NCI-H748 treated with DMSO at 0.1 percent for 48 hours (cell line): Measurements from ENCODE around the gene VAPB.

Experiments used
- DNase-seq: peaks from one replicate; lab custom pipeline; 2025; lab: John Stamatoyannopoulos, UW

The VAPB gene

DNA sequence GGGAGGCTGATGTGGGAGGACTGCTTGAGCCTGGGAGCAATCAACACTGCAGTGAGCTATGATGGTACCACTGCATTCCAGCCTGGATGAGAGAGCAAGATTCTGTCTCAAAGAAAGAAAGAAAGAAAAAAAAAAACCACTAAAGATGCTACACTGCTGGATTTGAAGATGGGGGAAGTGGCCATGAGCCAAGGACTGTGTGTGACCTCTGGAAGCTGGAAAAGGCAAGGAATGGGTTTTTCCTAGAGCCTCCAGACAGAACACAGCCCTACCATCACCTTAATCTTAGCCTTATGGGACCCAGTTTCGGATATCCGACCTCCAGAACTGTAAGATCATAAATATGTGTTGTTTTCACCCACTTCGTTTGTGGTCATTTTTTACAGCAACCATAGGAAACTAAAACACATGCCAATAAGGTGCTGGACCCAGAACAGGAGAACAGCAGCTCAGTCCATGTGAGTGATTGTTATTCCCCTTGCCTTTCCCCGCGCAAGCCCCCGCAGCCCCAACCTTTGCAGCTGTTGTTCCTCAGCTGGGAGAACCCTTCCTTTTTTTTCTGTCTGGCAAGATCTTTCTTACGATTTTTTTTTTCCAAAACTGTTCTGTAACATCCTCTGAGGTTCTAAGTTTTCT, 11.1 kb upstream of the VAPB start:
- no peak for DNase-seq

DNA sequence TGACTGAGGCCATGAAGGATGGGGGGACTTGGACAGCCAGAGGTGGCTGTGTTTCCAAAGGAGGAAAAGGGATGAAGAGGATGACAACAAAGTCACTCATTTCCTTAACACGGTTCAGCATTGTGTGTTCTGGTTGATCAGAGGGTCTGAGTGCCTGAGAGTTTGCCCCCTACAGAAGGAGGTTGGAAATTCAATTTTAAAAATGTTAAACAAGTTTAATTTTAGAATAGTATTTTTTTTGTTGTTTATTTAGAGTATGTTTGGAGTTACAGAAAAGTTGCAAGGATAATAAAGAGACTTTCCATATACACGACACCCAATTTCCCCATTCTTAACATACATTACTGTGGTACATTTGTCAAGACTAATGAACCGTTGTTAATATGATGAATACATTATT, 10.3 kb upstream of the VAPB start:
- DNase-seq = no peak

DNA sequence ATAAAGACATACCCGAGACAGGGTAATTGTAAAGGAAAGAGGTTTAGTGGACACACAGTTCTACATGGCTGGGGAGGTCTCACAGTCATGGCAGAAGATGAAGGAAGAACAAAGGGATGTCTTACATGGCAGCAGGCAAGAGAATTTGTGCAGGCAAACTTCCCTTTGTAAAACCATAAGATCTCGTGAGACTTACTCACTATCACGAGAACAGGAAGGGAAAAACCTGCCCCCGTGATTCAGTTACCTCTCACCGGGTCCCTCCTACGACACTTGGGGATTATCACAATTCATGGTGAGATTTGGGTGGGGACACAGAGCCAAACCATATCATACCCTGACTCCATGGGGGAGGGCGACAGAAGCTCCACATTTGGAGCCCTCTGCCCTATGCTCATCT, 7.4 kb upstream of the VAPB start:
- DNase-seq = no peak

DNA sequence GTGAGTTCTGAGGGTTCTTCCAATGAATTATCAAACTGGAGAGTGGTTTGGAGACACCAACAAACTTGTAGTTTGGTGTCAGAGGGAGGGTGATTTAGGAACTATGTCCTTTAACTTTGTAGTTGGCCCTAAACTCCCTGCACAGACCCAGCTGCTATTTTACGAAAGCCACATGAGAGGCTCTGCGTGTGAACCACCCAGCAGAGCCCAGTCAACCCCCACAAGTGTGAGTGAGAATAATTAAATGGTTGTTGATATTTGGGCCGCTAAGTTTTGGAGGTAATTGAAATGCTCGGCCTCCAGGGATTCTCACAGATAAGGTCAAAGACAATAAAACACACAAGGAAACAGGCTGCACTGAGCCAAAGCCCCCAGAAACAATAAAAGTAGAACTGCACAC, 6.9 kb upstream of the VAPB start:
- no peak for DNase-seq

DNA sequence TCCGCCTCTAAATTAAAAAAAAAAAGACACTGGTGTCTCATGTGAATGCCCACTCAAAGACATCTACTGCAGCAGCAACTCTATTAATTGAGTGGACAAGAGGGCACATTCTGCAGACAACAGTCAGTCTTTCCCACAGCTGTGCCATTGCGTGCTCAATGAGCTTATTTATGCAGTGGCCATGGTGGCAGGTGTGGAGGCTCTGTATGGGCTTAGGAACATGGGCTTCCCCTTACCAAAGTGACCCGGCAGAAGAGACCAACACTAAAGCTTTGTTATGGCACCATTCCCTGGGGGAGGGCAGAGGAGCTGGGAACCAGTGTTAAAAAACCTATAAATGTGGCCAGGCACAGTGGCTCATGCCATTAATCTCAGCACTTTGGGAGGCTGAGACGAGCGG, 4.2 kb upstream of the VAPB start:
- no peak for DNase-seq

DNA sequence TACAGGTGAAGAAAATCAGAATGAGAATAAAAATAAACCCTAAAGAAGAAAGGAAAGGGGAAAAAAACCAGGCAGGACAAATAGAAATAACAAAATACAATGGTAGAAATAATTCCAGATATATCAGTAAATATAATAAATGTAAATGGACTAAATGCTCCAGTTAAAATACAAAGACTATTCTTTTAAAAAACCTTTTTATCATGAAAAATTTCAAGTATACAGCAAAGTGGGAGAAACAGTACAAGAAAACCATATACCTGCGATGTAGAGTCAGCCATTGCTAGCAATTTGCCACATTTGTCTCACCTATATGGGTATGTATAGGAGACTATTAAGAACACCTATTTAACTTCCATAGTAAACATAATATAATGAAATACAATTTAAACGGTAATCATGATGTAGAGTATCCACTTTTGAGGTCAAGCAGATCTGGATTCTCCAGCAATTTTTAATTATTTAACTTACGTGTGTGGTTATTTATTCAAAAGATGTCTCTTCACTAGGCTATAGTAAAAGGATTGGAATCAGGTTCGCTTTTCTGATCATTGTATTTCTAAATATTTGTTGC, 914 bp upstream of the VAPB start:
- DNase-seq = no peak

DNA sequence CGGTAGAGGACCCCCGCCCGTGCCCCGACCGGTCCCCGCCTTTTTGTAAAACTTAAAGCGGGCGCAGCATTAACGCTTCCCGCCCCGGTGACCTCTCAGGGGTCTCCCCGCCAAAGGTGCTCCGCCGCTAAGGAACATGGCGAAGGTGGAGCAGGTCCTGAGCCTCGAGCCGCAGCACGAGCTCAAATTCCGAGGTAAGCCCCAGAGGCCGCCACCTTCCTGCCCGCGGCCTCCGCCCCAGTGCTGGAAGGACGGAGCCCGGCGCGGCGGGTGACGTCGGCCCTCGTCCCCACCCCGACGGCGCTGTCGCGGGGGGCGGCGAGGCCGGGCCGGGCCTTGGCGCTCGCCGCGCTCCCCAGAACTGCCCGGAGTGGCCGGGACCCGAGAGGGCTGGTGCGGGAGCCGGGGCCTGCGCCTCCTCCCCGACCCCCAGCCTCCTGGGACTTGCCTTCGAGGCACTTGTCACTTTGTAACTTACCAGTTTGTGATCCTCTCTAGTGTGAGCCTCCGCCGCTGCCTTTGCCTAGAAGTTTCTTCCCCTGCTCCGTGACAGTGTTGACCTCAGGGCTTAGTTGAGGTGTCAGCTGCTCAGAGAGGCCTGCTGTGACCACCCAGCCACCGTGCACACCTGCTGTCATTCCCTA, 417 bp downstream of the VAPB start:
- DNase-seq = no peak

DNA sequence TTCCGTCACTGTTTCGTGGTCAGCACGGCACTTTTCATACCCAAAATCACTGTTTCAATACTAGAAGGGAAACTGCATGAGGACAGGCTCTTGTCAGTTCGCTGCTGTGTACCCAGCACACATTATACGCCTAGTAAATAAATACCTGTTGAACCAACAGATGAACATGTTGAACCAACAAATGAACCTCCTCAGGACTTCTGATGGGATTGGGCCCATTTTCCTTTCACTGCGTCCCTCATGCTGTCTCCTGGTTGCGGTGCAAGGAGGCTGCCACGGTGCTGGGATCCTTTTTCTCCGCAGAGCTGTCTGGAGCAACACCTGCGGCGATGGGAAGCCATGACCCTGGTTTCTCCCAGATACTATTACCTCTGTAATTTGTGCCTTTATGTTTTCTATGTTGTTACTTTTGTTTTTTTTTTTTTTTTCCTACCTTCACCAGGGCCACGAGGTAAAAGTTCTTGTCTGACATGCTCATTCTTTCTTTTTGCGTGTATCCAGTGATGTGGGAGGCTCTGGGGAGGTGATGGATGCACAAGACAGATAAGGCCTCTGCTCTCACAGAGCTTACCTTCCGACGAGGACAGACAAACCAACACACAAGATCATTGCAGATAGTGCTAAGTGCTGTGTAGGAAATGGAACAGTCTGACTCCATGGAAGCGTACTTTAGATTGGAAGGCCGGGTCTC, 1.1 kb downstream of the VAPB start:
- DNase-seq = no peak

DNA sequence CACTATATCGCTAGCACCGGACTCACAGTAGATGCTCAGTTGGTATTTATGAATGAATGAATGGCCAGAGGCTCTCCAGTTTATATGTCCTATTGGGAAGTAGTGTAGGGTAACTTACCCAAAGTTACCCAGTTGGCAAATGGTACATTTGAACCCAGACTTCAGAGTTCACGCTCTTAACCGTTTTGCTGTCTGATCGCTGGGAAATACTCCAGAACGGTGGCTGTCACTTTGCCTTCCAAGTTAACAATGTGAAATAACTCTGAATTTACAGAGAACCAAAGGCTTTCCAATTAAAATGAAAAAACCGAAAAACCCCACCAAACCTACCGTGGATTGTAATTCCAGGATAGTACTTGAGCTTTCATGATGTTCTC, 1.6 kb downstream of the VAPB start:
- no peak for DNase-seq

DNA sequence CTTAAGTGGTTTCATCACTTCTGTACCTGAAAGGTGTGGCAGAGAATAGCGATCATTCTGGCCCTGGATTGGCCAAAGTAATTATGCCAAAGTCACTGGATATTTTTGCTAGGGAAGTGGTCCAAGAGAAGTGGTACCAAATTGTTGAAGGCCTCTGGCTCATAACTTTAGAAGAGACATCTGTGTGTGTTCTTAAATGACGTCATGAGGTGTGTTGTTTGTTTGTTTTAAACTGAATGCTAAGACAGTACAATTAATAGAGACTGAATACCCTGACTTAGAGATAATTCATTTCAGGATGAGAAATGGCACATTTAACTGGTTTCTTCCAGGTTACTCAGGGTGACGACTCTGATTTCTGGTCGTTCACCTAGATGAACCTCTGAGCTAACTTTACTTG, 3.3 kb downstream of the VAPB start:
- no peak for DNase-seq

DNA sequence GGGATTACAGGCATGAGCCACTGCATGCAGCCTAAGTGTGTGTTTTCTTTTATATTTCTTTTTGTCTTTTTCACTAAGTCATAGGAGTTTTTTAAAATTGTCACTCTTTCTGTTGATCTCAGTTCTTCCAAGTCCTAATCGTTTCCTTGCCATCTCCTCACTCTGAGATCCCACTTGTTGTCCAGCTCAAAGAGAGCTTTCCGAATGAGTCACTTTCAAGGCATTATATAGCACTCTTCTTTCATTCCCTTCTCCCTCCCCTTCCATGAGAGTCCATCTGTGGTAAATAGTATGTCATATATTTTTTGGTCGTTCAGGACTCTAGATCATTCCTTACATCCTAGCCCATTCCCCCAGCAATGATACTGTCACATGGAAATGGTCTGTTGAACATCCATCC, 4.3 kb downstream of the VAPB start:
- DNase-seq = no peak

DNA sequence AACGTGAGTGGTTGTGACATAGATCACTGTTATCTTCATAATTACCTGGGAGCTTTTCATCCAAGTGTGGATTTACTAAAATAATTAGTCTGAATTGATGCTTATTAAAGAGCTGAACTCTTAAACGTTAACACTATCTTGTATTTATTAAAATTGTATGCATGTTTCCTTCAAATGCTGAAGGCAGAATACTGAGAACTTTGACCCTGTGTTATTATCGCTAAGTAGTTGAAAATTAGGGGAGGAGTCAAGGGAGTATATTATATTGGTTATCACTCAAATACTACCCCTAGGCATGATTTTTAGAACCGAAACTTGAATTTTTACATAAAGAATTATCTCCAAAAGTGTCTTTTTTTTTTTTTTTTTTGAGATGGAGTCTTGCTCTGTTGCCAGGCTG, 5.8 kb downstream of the VAPB start:
- DNase-seq = no peak

DNA sequence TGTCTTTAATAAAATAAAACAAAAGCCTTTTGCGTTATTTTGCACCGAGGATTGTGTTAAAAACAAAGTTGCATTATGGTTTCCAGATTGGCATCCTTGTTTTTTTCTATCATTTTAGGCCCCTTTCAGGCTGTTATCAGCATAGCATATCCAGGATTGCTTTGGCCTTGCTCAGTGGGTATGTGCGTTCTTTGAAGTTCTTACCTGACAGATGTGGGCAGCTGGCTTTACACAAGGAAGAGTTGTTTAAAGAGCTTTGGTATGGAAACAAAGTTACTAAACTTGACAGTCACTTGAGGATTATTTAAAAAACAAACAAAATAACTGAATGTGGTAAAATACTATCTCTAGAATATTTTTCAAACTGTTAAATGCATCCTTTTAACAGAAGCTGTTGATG, 6.6 kb downstream of the VAPB start:
- DNase-seq = no peak

DNA sequence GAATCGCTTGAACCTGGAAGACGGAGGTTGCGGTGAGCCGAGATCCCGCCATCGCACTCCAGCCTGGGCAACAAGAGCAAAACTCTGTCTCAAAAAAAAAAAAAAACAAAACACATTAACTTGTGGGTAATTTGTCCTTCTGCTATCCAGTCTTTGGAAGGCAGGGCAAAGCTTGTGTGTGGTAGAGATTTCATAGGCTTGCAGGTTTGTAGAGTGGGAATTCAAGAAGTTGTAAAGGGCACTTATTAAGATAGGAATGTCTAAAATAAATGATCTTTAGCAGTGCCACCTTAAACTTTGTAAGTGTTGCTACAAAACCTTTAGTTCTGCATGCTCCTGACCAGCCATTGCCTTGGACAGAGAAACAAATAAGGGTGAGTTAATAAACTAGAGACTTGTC, 8.4 kb downstream of the VAPB start:
- no peak for DNase-seq

DNA sequence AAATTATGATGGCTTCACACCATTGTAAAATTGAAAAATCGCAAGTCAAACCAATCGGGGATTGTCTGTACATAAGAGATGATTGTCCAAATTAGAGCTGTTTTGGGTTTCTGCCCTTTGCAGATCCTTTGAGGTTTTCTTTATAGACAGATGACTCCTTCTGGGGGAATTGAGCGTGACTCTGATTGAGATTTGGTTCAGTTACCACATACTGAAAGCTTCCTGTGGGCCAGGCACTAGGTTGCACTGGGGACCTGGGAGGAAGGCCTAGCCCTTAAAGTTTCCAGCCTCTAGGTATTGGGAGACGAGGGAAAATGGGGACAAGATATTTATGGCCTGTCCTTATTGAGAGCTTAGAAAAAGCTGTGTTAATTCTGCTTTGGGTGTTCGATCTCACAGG, 9.2 kb downstream of the VAPB start:
- DNase-seq = no peak

DNA sequence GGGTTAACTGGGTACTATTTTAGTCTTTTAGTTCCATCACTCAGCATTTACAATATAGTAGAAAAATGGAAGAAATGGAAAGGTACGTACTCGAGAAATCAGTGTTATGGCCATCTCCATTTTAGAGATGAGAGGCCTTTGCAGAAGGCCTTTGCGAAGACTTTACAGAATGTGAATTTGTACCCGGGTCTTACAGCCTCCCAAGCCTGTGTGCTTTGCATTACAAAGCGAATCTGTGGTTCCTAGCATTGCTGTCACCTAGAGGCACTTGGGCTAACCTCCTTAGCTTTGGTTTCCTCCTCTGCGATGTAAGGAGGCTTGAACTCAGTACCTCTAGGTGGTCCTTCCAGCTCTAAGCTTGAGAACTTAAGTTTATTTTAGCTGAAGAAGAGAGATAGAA, 10.9 kb downstream of the VAPB start:
- no peak for DNase-seq

DNA sequence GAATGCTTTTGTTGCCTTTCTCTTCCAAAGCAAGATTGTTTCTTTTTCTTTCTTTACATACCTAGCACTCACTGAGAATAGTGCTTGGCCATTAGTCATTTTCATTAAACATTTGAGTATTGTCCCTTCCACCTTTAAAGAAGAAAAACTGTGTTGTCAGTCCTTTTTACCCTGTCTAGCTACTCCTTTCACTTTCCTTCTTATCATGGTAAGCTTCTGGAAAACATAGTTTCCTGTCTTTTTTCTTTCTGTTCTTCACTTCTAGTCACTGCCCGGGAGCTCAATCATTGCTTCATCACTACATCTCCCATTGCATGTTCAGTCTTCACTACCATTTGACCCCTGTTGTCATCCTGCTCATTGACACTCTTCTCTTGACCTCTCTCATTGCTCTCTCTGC, 12.1 kb downstream of the VAPB start:
- DNase-seq = no peak

DNA sequence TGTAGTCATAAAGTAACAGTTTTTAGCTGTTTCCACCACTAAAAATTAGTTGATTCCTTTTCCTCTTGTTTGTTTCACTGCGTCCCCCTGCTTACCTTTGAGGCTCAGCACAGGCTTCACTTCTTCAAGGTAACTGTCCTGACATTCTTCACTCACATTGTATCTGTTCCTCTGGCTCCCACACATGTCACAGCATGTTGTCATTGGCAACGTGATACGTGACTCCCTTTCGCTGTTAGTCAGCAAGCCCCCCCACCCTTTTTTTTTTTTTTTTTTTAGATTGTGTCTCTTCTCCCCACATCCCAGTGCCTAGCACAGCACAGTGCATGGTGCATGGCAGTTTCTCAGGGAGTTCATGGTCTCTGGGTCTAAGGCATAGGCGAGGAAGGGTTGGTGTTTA, 13.3 kb downstream of the VAPB start:
- DNase-seq = no peak

DNA sequence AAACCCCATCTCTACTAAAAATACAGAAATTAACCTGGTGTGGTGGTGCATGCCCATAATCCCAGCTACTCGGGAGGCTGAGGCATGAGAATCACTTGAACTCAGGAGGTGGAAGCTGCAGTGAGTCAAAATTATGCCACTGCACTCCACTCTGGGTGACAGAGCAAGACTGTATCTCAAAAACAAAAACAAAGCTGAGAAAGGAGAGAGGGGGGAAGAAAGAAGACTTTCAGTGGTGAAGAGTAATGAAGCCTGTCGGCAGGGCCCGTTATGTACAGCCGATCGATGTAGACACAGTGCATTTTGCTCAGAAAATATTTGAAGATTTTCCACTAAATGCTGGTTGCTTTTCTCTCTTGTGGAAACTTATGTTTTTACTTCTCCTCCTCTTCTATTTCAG, 13.8 kb downstream of the VAPB start:
- no peak for DNase-seq

DNA sequence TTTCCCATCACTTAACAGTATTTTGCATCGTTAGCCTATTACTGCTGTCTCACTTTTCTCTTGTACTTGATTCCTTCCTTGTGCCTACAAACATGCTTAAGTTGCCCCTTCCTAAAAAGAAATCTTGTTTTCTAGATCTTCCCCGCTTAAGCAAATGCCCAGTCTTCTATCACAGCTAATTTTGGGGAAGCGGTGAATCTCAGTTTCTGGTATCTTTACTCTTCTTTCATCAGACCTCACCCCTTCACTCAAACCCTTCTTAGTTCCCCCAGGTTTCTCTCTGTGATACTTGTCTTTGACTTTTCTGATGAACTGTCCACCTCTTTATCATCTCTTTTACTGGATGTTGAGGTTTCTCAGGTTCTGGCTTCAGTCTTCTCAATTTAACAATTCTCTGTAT, 14.2 kb downstream of the VAPB start:
- DNase-seq = no peak

DNA sequence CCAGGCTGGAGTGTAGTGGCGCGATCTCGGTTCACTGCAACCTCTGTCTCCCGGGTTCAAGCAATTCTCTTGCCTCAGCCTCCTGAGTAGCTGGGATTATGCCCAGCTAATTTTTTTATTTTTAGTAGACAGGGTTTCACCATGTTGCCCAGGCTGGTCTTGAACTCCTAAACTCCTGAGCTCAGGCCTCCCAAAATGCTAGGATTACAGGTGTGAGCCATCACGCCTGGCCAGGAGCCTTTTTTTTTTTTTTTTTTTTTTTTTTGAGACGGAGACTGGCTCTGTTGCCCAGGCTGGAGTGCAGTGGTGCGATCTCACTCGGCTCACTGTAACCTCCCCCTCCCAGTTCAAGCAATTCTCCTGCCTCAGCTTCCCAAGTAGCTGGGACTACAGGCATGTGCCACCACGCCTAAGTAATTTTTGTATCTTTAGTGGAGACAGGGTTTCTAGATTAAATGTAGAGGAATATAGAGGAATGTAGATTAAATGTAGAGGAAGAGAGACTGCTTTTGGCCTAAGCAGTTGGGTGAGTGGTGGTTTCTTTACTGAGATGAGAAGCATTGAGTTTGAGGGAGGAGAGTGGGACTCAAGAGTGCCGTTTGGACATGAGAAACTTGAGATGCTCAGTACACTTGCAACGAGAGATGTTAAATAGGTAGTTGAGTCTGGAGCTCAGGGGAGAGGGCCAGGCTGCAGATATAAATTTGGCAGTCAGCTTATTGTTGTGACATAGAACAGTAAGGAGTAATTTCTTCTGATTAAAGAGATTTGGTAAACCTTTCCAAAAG, 16.7 kb downstream of the VAPB start:
- DNase-seq = no peak

DNA sequence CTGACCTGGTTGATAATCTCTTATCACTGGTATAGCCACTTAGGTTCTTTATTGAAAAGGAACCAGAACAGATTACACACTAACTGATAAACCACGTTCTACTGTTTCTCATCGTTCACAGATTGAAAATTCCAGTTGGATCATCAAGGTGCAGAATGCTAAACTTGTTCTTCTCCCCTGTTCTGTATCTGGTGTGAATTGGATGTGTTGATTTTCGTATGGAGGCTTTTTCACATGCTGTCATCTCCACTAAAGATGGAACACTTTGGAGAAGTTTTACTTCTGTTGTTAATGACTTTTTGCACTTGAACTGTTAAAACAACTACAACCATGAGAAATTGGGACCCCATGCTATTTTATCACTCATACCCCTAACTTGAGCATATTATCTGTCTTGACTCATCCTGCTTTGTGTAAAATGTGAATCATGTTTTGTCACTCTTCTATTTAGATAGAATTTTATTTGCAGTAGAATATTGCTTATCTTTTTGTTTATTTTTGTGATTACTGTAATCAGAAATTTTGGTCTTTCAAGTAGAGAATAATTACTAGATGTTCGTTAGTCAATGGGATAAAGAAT, 17.5 kb downstream of the VAPB start:
- DNase-seq = no peak
